Putamen (tissue), 1 donor: ENCODE results near the gene EFTUD2.
"Not testable (repeated sequence)": the region's sequence is repeated elsewhere in the genome, so short reads cannot be mapped to it uniquely, and the experiment has no call there.

Experiments
- DNase-seq: peaks from one replicate; pipeline ENCODE4 v3.0.0-alpha.2; 2016; ENCODE audit warnings: low spot score

Gene EFTUD2

DNA sequence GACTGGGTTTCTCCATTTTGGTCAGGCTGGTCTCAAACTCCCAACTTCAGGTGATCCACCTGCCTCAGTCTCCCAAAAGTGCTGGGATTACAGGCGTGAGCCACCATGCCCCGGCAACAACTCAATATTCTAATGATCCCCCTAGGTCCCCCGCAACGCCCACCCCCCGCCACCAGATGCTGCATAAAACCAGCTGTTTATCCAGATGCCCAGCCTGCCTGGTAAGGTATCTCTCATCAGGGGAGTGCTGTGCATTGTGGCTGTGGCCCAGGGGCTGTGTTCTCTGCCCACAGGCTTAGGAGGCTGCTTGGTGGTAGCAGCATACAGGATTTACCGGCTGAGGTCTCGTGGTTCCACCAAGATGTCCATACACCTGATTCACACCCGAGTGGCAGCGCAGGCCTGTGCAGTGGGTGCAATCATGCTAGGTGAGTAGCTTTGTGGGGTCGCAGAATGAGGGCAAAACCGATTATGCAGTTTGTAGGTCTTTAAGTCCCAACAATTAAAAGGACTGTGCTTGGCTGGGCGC lies 50.2 kb downstream of the EFTUD2 start:
- no peak for DNase-seq

GRCh38 chr17:44848257-44848795 lies 50.9 kb downstream of the EFTUD2 start:
- no peak for DNase-seq

- no peak for DNase-seq
Observed at GRCh38 chr17:44847586-44847985, 51.7 kb downstream of the EFTUD2 start, which contains the start of gene HIGD1B. Gene HIGD1B, plus strand, starts transcription at chr17:44847883. Its CDS starts 270 bp downstream, at chr17:44848153.

DNA sequence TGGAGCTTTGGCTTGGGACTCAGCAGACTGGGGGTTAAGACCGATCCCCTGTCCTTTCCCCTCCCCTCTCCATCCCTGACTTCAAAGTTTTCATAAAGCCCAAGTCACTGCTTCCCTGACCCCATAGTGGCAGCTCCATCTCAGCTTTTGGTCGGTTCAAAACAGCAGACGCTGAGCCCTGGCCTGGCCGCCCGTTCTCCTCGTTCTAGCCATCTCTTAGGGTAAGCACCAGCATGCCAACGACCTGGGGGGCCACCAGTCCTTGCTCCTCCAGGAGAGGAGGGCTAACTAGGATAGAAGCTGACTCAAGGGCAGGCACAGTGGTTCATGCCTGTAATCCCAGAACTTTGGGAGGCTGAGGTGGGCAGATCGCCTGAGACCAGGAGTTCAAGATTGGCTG lies 53.0 kb downstream of the EFTUD2 start:
- DNase-seq, result no peak

DNA sequence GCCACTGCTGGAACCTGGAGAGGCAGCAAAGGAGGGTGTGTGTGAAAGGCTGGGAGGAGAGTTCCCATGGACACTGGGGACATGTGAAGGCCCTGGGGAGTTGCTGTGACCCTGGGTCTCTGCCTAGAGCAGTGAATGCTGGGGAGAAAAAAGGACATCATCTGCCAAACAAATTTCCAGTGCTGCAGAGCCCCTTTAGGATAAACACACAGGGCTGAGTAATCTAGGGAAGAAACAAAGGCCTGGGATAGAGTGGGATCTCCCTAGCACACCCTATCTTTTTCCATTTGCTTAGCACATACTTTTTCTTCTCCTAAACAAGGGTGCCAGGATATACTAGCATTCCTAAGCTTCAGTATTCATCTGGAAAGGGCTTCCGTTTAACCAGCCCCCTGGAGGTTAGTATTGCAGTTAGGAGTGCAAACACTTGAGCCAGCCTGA lies 54.8 kb downstream of the EFTUD2 start:
- DNase-seq, result no peak

DNA sequence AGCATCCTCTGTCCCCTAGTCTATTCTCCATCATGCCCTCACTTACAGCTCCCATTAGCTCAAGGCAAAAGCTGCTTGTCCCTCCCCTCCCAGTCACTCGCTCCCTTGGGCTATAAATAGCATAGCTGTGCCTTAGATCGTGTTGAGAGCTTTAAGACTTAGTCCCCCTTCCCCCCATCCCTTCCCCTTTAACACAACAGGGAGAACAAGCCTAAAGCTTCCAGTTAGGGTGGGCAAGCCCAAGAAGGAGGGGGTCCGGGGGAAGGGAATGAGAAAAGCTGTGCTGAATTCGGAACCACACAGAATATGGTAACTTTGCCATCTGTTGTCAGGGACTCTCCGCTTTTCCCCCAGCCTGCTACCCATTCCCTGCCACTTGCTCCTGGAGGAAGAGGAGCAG lies 56.5 kb downstream of the EFTUD2 start:
- DNase-seq, result no peak

DNA sequence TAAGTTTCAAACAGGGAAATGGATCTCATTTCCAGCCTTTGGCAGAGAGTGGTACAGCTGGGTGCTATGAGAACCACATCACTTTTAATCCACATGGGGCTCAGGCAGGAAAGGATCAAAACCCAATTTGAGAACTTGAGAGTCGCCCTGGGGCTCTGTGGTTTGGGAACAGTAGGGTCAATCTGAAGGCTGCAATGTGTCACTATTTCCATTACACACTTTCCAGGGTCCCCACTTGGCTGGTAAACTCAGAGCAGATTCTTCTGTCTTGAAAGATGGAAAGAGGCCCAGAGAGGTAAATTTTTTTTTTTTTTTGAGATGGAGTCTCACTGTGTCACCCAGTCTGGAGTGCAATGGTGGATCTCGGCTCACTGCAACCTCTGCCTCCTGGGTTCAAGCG lies 58.3 kb downstream of the EFTUD2 start:
- DNase-seq, result no peak

GRCh38 chr17:44840274-44840673 lies 59.0 kb downstream of the EFTUD2 start:
- DNase-seq, result no peak

DNA sequence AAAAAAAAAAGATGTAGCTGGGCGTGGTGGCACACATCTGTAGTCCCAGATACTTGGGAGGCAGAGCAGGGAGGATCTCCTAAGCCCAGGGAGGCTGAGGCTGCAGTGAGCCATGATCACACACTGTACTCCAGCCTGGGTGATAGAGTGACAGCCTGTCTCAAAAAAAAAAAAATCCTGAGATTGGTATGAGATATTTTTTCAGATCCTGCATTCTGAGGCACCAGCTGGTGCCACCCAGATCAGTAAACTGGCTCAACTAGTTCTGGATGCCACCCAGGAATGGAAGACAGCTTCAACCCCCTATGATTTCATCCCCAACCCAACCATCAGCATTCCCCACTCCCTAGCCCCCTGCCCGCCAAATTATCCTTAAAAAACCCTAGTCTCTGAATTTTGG lies 62.0 kb downstream of the EFTUD2 start:
- no peak for DNase-seq

- no peak for DNase-seq
Observed at GRCh38 chr17:44832805-44833204, 66.4 kb downstream of the EFTUD2 start.

- no peak for DNase-seq
Observed at GRCh38 chr17:44831371-44831770, 67.9 kb downstream of the EFTUD2 start.

GRCh38 chr17:44830359-44831288 lies 68.6 kb downstream of the EFTUD2 start:
- no peak for DNase-seq

- no peak for DNase-seq
Observed at GRCh38 chr17:44829523-44830358, 69.5 kb downstream of the EFTUD2 start, which contains the start of gene GJC1. Gene GJC1, minus strand, starts transcription at chr17:44830287. Its CDS starts 24,470 bp downstream, at chr17:44805817.

GRCh38 chr17:44828919-44829522 lies 70.2 kb downstream of the EFTUD2 start:
- DNase-seq, result no peak

DNA sequence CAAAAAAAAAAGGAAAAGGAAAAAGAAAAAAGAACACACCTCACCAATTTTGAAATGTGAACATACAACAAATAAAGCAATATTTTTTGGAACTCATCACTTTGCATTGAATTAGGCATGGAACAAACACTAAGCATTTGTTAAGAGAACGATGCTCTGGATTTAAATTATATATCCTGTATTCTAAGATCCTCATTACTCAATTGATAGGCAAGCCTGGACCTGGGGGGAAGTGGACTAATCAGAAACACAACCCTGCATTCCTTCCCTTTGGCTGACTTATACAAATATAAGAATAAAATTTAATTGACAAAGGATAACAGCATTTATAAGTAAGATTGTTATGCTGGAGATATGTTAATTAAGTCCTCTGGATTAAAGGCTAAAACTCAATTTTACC lies 71.4 kb downstream of the EFTUD2 start:
- DNase-seq, result no peak

- no peak for DNase-seq
Observed at GRCh38 chr17:44826123-44826790, 73.0 kb downstream of the EFTUD2 start.

- not testable (repeated sequence) for DNase-seq
Observed at GRCh38 chr17:44825236-44825635, 74.0 kb downstream of the EFTUD2 start.

- no peak for DNase-seq
Observed at GRCh38 chr17:44820631-44821212, 78.5 kb downstream of the EFTUD2 start.

DNA sequence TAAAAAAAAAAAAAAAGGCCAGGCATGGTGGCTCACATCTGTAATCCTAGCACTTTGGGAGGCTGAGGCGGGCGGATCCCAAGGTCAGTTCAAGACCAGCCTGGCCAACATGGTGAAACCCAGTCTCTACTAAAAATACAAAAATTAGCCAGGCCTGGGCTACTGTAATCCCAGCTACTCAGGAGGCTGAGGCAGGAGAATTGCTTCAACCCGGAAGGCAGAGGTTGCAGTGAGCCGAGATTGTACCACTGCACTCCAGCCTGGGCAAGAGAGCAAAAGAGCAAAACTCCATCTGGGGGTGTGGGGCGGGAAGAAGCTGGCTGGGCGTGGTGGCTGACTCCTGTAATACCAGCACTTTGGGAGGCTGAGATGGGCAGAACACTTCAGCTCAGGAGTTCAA lies 80.7 kb downstream of the EFTUD2 start:
- DNase-seq, result not testable (repeated sequence)

GRCh38 chr17:44812263-44812662 lies 87.0 kb downstream of the EFTUD2 start:
- DNase-seq, result no peak
